Measurements from ENCODE around the gene ZNF292.
"Not testable (repeated sequence)": the region's sequence is repeated elsewhere in the genome, so short reads cannot be mapped to it uniquely, and the experiment has no call there.

The ZNF292 gene

GRCh38 chr6:87212596-87212995, 57.2 kb downstream of the ZNF292 start:
- Mint-ChIP-seq H3K27ac (peak overlapping the region; percentile 42), H3K27me3 (no peaks in the 10 kb centered on the region), H3K4me1 (peaks cover 44% of the 10 kb centered on the region), H3K4me3 (no peak overlapping the region), H3K36me3 (peaks cover 5% of the 10 kb centered on the region), H3K9me3 (no peaks in the 10 kb centered on the region)
- DNase-seq (ENCODE audit: low spot score in 2 of 2) (no peak), ATAC-seq (ENCODE audit: low read depth) (no peak)

- no peak overlapping the region for H3K4me3 Mint-ChIP-seq
- H3K9me3 Mint-ChIP-seq: no peaks in the 10 kb centered on the region
- DNase-seq (ENCODE audit: low spot score in 2 of 2): no peak
- no peaks in the 10 kb centered on the region for H3K27me3 Mint-ChIP-seq
- peak overlapping the region; percentile 42 for H3K27ac Mint-ChIP-seq
- peaks cover 38% of the 10 kb centered on the region for H3K4me1 Mint-ChIP-seq
- no peak for ATAC-seq (ENCODE audit: low read depth)
- H3K36me3 Mint-ChIP-seq: peaks cover 5% of the 10 kb centered on the region
Measured at GRCh38 chr6:87213364-87213763, 58.0 kb downstream of the ZNF292 start.

- Mint-ChIP-seq H3K27me3 (no peaks in the 10 kb centered on the region), H3K36me3 (peaks cover 9% of the 10 kb centered on the region)
Measured at GRCh38 chr6:87214831-87215230, 59.5 kb downstream of the ZNF292 start.

GRCh38 chr6:87220997-87221396, 65.6 kb downstream of the ZNF292 start:
- peaks cover 2% of the 10 kb centered on the region for H3K9me3 Mint-ChIP-seq
- no peak for ATAC-seq (ENCODE audit: low read depth)
- H3K27ac Mint-ChIP-seq: no peak overlapping the region
- peaks cover 2% of the 10 kb centered on the region for H3K4me1 Mint-ChIP-seq
- peaks cover 33% of the 10 kb centered on the region for H3K36me3 Mint-ChIP-seq
- DNase-seq (ENCODE audit: low spot score in 2 of 2): no peak
- no peak overlapping the region for H3K4me3 Mint-ChIP-seq
- H3K27me3 Mint-ChIP-seq: no peaks in the 10 kb centered on the region

More at GRCh38 chr6:87214831-87215230, 59.5 kb downstream of the ZNF292 start:
- H3K9me3 Mint-ChIP-seq: no peaks in the 10 kb centered on the region
- no peak overlapping the region for H3K27ac Mint-ChIP-seq
- ATAC-seq (ENCODE audit: low read depth): no peak
- H3K4me1 Mint-ChIP-seq: peaks cover 28% of the 10 kb centered on the region
- H3K4me3 Mint-ChIP-seq: no peak overlapping the region
- no peak for DNase-seq (ENCODE audit: low spot score in 2 of 2)

GRCh38 chr6:87222676-87223075, 67.3 kb downstream of the ZNF292 start:
- H3K9me3 Mint-ChIP-seq: peaks cover 2% of the 10 kb centered on the region
- no peak for ATAC-seq (ENCODE audit: low read depth)
- H3K4me3 Mint-ChIP-seq: no peak overlapping the region
- no peak overlapping the region for H3K27ac Mint-ChIP-seq
- no peak for DNase-seq (ENCODE audit: low spot score in 2 of 2)
- peaks cover 35% of the 10 kb centered on the region for H3K36me3 Mint-ChIP-seq
- no peaks in the 10 kb centered on the region for H3K27me3 Mint-ChIP-seq
- H3K4me1 Mint-ChIP-seq: peaks cover 2% of the 10 kb centered on the region

DNA sequence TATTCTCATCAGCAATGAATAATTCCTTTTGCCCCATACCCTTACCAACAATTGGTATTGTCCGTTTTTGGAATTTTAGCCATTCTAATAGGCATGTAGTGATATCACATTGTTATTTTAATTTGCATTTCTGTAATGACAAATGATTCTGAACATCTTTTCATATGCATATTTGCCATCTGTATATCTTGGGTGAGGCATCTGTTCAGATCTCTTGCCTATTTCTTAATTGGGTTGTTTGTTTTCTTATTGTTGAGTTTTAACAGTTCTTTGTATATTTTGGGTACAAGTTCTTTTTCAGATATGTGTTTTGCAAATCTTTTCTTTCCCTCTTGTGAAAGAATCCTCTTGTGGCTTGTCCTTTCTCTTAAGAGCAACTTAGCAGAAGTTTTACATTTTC, 69.6 kb downstream of the ZNF292 start:
- Mint-ChIP-seq H3K9me3 (peaks cover 2% of the 10 kb centered on the region), H3K4me1 (peaks cover 2% of the 10 kb centered on the region), H3K4me3 (no peak overlapping the region), H3K36me3 (peaks cover 46% of the 10 kb centered on the region), H3K27ac (no peak overlapping the region), H3K27me3 (no peaks in the 10 kb centered on the region)
- no peak for ATAC-seq (ENCODE audit: low read depth)
- DNase-seq (ENCODE audit: low spot score in 2 of 2): no peak

DNA sequence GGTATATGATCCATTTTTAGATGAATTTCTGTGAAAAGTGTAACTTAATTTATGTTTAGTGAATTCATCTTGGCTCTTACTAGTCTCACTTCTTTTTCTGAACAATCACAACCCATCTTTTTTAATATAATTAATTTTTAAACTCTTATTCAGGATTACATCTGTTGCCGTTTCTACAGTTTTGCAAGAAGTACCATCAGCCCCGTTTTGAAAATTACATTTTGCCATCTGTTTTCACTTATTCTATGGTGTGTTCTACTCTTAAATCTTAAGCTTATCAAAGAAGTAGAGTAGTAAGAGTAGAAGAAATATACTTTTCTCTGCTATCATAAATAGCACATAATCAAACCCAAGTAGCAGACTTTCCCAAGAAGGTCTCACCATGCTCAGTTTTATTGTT, 70.1 kb downstream of the ZNF292 start:
- H3K27ac Mint-ChIP-seq: no peak overlapping the region
- H3K36me3 Mint-ChIP-seq: peaks cover 47% of the 10 kb centered on the region
- peaks cover 2% of the 10 kb centered on the region for H3K9me3 Mint-ChIP-seq
- H3K4me3 Mint-ChIP-seq: no peak overlapping the region
- peaks cover 2% of the 10 kb centered on the region for H3K4me1 Mint-ChIP-seq
- H3K27me3 Mint-ChIP-seq: no peaks in the 10 kb centered on the region
- no peak for ATAC-seq (ENCODE audit: low read depth)
- DNase-seq (ENCODE audit: low spot score in 2 of 2): no peak

DNA sequence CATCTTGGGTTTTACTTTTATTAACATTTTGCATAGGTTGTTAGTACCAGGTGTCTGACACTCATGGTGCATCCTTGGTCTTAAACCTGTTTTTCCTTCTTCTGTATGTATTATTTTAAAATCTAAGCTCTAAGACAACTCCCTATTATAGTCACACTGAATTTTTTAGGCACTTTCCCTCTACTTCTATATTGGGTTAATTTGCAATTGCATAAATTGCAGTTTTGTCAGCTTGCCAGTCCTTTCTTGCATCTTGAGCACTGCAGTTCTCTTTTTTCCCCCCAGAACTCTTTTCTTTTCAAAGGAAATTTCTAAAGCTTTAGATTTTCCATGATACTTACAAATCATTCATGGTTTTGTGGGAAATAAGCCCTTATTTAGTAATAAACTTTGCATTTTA, 70.6 kb downstream of the ZNF292 start:
- Mint-ChIP-seq H3K27ac (no peak overlapping the region), H3K27me3 (no peaks in the 10 kb centered on the region), H3K36me3 (peaks cover 47% of the 10 kb centered on the region), H3K4me3 (no peak overlapping the region), H3K9me3 (peaks cover 2% of the 10 kb centered on the region), H3K4me1 (peaks cover 2% of the 10 kb centered on the region)
- no peak for ATAC-seq (ENCODE audit: low read depth)
- DNase-seq (ENCODE audit: low spot score in 2 of 2): no peak

GRCh38 chr6:87230801-87231200, 75.4 kb downstream of the ZNF292 start:
- Mint-ChIP-seq H3K4me3 (no peak overlapping the region), H3K36me3 (peaks cover 23% of the 10 kb centered on the region), H3K27ac (no peak overlapping the region), H3K9me3 (no peaks in the 10 kb centered on the region), H3K27me3 (no peaks in the 10 kb centered on the region), H3K4me1 (peaks cover 2% of the 10 kb centered on the region)
- DNase-seq (ENCODE audit: low spot score in 2 of 2) (no peak), ATAC-seq (ENCODE audit: low read depth) (no peak)

GRCh38 chr6:87237804-87238203, 82.4 kb downstream of the ZNF292 start:
- H3K9me3 Mint-ChIP-seq: no peaks in the 10 kb centered on the region
- ATAC-seq (ENCODE audit: low read depth): peak; percentile 70
- H3K36me3 Mint-ChIP-seq: peaks cover 17% of the 10 kb centered on the region
- H3K4me3 Mint-ChIP-seq: no peak overlapping the region
- peak in 1 of 2 donors; percentile 8 for DNase-seq (ENCODE audit: low spot score in 2 of 2)
- no peak overlapping the region for H3K27ac Mint-ChIP-seq
- H3K27me3 Mint-ChIP-seq: no peaks in the 10 kb centered on the region
- H3K4me1 Mint-ChIP-seq: peaks cover 2% of the 10 kb centered on the region

DNA sequence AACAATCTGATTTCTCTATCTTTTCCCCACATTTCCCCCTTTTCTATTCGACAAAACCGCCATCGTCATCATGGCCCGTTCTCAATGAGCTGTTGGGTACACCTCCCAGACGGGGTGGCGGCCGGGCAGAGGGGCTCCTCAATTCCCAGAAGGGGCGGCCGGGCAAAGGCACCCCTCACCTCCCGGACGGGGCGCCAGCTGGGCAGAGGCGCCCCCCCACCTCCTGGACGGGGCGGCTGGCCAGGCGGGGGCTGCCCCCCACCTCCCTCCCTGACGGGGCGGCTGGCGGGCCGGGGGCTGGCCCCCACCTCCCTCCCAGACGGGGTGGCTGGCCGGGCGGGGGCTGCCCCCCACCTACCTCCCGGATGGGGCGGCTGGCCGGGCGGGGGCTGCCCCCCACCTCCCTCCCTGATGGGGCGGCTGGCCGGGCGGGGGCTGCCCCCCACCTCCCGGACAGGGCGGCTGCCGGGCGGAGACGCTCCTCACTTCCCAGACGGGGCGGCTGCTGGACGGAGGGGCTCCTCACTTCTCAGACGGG, 83.8 kb downstream of the ZNF292 start:
- H3K36me3 Mint-ChIP-seq: peaks cover 17% of the 10 kb centered on the region
- ATAC-seq (ENCODE audit: low read depth); DNase-seq (ENCODE audit: low spot score in 2 of 2); H3K4me3 Mint-ChIP-seq; H3K27me3 Mint-ChIP-seq; H3K9me3 Mint-ChIP-seq; H3K4me1 Mint-ChIP-seq; H3K27ac Mint-ChIP-seq: not testable (repeated sequence)

GRCh38 chr6:87241304-87241703, 85.9 kb downstream of the ZNF292 start:
- no peak overlapping the region for H3K4me3 Mint-ChIP-seq
- ATAC-seq (ENCODE audit: low read depth) (no peak), DNase-seq (ENCODE audit: low spot score in 2 of 2) (no peak)
- peaks cover 13% of the 10 kb centered on the region for H3K36me3 Mint-ChIP-seq
- no peak overlapping the region for H3K27ac Mint-ChIP-seq
- H3K4me1 Mint-ChIP-seq: no peaks in the 10 kb centered on the region
- no peaks in the 10 kb centered on the region for H3K9me3 Mint-ChIP-seq
- H3K27me3 Mint-ChIP-seq: no peaks in the 10 kb centered on the region

GRCh38 chr6:87242311-87242710, 86.9 kb downstream of the ZNF292 start:
- H3K27me3 Mint-ChIP-seq: no peaks in the 10 kb centered on the region
- ATAC-seq (ENCODE audit: low read depth) (no peak), DNase-seq (ENCODE audit: low spot score in 2 of 2) (no peak)
- peaks cover 10% of the 10 kb centered on the region for H3K36me3 Mint-ChIP-seq
- no peaks in the 10 kb centered on the region for H3K9me3 Mint-ChIP-seq
- no peak overlapping the region for H3K27ac Mint-ChIP-seq
- no peak overlapping the region for H3K4me3 Mint-ChIP-seq
- H3K4me1 Mint-ChIP-seq: no peaks in the 10 kb centered on the region

- DNase-seq (ENCODE audit: low spot score in 2 of 2) (no peak), ATAC-seq (ENCODE audit: low read depth) (no peak)
- Mint-ChIP-seq H3K27ac (no peak overlapping the region), H3K9me3 (no peaks in the 10 kb centered on the region), H3K4me1 (no peaks in the 10 kb centered on the region), H3K36me3 (peaks cover 12% of the 10 kb centered on the region), H3K4me3 (no peak overlapping the region), H3K27me3 (no peaks in the 10 kb centered on the region)
Measured at GRCh38 chr6:87243812-87244211, 88.4 kb downstream of the ZNF292 start.

DNA sequence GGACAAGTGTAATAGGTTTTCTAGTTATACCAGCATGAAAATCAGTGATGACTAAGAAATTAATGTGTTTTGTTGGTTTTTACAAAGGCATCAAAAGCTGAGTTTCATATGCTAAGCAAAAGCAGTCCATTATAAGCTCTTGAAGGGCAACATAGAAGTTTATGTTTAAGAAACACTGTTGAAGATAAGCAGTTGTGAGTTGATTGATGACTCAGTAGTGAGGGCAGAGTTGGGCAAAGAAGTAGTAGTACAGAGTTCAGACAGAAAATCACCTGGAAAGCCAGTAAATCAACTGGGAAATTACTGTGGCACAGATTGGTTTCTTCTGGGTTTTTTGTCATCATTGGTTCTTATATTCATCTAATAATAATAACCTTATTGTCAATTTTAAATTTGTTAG, 89.0 kb downstream of the ZNF292 start:
- Mint-ChIP-seq H3K27me3 (no peaks in the 10 kb centered on the region), H3K4me1 (no peaks in the 10 kb centered on the region), H3K9me3 (no peaks in the 10 kb centered on the region), H3K36me3 (peaks cover 13% of the 10 kb centered on the region), H3K27ac (no peak overlapping the region), H3K4me3 (no peak overlapping the region)
- DNase-seq (ENCODE audit: low spot score in 2 of 2): no peak
- no peak for ATAC-seq (ENCODE audit: low read depth)
